PFSK-1 (cell line): ENCODE measurements around the gene PARVB.

Experiments
- FOXP2 ChIP-seq: optimal IDR thresholded peaks from 2 replicates; pipeline ENCODE3; 2011; ENCODE audit warnings: borderline replicate concordance, control low read depth, inconsistent platforms; ENCODE audit not compliant: insufficient read depth; ENCODE audit errors: extremely low read length, extremely low read depth
- POLR2AphosphoS5 ChIP-seq: IDR thresholded peaks from 2 replicates; pipeline ENCODE4 v1.6.1; 2012; ENCODE audit warnings: low read depth, mild to moderate bottlenecking, control low read depth, low read length, moderate library complexity
- REST ChIP-seq, 2 experiments: IDR thresholded peaks; 2 replicates each; pipeline versions ENCODE4 v1.6.1 to v1.8.0; 2011 to 2012; ENCODE audit warnings: low read depth in 2 of 2, low read length in 2 of 2, control low read depth in 1 of 2, inconsistent platforms in 1 of 2, mild to moderate bottlenecking in 1 of 2, moderate library complexity in 1 of 2; ENCODE audit not compliant: insufficient read depth in 1 of 2
- SIN3A ChIP-seq: IDR thresholded peaks from 2 replicates; pipeline ENCODE4 v1.6.1; 2012; ENCODE audit warnings: mild to moderate bottlenecking, low read length, moderate library complexity, borderline replicate concordance; ENCODE audit not compliant: insufficient read depth
- TAF1 ChIP-seq: IDR thresholded peaks from 2 replicates; pipeline ENCODE4 v1.6.1; 2012; ENCODE audit warnings: low read length, control low read depth, borderline replicate concordance; ENCODE audit not compliant: insufficient read depth

PARVB gene

GRCh38 chr22:44086271-44087088 is 62.4 kb downstream of the PARVB start:
- TF ChIP-seq FOXP2 = no peak
- no peak for TF ChIP-seq REST (IDR thresholded peaks at IDR 0.05; ENCODE audit: insufficient read depth in 1 of 2, low read depth in 2 of 2, low read length in 2 of 2)
- no peak for TF ChIP-seq POLR2AphosphoS5
- TF ChIP-seq SIN3A = no peak
- no peak for TF ChIP-seq TAF1

DNA sequence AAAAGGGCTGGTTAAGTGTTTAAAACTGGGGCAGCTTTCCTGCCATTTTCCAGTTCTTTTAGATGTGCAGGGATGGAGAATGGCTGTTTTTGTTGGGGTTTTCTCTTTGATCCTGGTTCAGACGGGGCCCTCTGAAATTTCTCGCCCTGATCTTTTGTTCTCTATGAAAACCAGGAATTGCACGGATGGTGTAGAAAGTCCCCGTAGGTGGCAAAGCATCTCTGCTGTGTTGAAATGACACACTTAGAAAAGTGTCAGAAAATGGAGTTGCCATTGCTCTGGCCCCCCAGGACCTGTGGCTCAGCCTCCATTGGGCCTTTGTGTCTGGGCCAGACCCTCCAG is 63.0 kb downstream of the PARVB start:
- TF ChIP-seq FOXP2 = no peak
- no peak for TF ChIP-seq REST (IDR thresholded peaks at IDR 0.05; ENCODE audit: insufficient read depth in 1 of 2, low read depth in 2 of 2, low read length in 2 of 2)
- TF ChIP-seq SIN3A = no peak
- no peak for TF ChIP-seq POLR2AphosphoS5
- no peak for TF ChIP-seq TAF1

GRCh38 chr22:44088976-44089570 is 65.0 kb downstream of the PARVB start:
- no peak for TF ChIP-seq REST (IDR thresholded peaks at IDR 0.05; ENCODE audit: insufficient read depth in 1 of 2, low read depth in 2 of 2, low read length in 2 of 2)
- no peak for TF ChIP-seq TAF1
- no peak for TF ChIP-seq FOXP2
- TF ChIP-seq SIN3A = no peak
- no peak for TF ChIP-seq POLR2AphosphoS5

DNA sequence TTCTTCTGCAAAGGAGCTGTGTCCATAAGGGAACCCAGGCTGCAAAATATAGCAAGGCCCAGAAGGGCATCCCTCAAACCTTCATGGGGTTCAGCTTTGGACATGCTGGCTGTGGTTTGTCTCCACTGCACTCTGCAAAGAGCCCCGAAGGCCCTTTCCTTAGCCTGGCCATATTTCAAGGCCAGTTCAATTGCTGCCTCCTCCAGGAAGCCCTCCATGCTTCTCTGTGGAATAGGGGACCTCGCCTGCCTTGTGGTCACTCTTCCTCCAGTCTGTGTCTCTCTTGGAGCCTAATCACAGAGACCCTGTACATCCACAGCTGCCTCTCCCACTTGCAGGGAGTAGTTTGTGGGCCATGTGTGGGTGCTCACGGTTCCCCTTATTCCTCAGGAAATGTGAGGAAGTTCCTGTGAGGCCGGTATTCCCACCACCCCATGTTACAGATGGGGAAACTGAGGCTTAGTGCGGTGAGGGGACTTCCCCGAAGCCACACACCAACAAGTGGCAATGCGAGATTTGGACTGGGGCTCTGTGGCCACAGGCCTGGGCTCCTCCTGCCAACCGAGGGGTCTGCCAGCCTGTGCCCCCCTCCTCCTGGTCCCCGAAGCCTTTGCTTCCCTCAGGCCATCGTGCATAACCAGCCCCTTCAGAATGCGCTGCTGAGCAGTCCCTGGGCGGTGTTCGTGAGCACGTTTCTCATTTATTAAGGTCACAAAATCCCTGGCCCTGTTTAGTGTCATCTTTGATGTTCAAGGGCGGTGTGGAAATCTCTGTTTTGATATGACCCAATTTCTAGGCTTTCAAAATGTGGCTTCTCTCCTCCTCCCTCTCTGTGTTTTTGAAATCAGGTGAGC is 65.8 kb downstream of the PARVB start:
- TF ChIP-seq POLR2AphosphoS5 (no peak), SIN3A (no peak), FOXP2 (no peak), REST (IDR thresholded peaks at IDR 0.05; ENCODE audit: insufficient read depth in 1 of 2, low read depth in 2 of 2, low read length in 2 of 2) (no peak), TAF1 (no peak)
